A673 (cell line): ENCODE data around the gene GEN1. TPM values are rescaled to one million over a fixed set of nuclear protein-coding genes. Genes with fewer than 3 reads are reported as not detected.

Source experiments
- BruUV-seq: library from RNA; stranded (reverse); fragments of 400-500 nt; replicated peaks from 2 replicates; lab custom pipeline; 2021; lab: Mats Ljungman, UMichigan
- CTCF ChIA-PET: fragments of 300-600 bp; sonication (Branson Sonifier 250); formaldehyde crosslinking; loops from one replicate; lab custom pipeline; 2022; ENCODE audit warnings: antibody characterized with exemption; lab: Charles Lee
- POLR2A ChIA-PET: fragments of 300-600 bp; sonication (Branson Sonifier 250); formaldehyde crosslinking; loops from one replicate; lab custom pipeline; 2022; ENCODE audit warnings: antibody characterized with exemption; ENCODE audit not compliant: low non-redundant PET; lab: Charles Lee
- DNase-seq: peaks from one replicate; pipeline ENCODE4 v3.0.0-alpha.2; 2015; ENCODE audit warnings: low spot score
- H3K27ac ChIP-seq: fragments of 200-600 bp; sonication (generic); 2 replicates; pipeline ENCODE4 v1.5.1; 2016; ENCODE audit warnings: mixed run types, low read depth, mild to moderate bottlenecking, mixed read lengths, antibody characterized with exemption, low read length; ENCODE audit not compliant: poor library complexity, severe bottlenecking
- H3K27me3 ChIP-seq: fragments of 200-600 bp; sonication (generic); replicated peaks from 2 replicates; pipeline ENCODE4 v1.6.1; 2017; ENCODE audit warnings: mixed run types, low read depth, mild to moderate bottlenecking, mixed read lengths, antibody characterized with exemption, low read length; ENCODE audit not compliant: insufficient read depth, poor library complexity
- H3K36me3 ChIP-seq: fragments of 200-600 bp; sonication (generic); 2 replicates; pipeline ENCODE4 v1.6.1; 2016; ENCODE audit warnings: mixed run types, mild to moderate bottlenecking, mixed read lengths, antibody characterized with exemption, low read length; ENCODE audit not compliant: insufficient read depth, poor library complexity, severe bottlenecking
- H3K4me1 ChIP-seq: fragments of 200-600 bp; sonication (generic); 2 replicates; pipeline ENCODE4 v1.6.1; 2017; ENCODE audit warnings: mixed run types, mild to moderate bottlenecking, mixed read lengths, antibody characterized with exemption, low read length; ENCODE audit not compliant: insufficient read depth, poor library complexity, severe bottlenecking
- H3K4me3 ChIP-seq: fragments of 200-600 bp; sonication (generic); 2 replicates; pipeline ENCODE4 v1.5.1; 2016; ENCODE audit warnings: low read depth, mixed run types, mild to moderate bottlenecking, mixed read lengths, low read length; ENCODE audit not compliant: poor library complexity, severe bottlenecking
- H3K9me3 ChIP-seq: fragments of 200-600 bp; sonication (generic); 2 replicates; pipeline ENCODE4 v1.6.1; 2016; ENCODE audit warnings: mixed run types, low read depth, mild to moderate bottlenecking, mixed read lengths, antibody characterized with exemption, low read length; ENCODE audit not compliant: poor library complexity, severe bottlenecking
- EZH2 ChIP-seq: fragments of 200-600 bp; sonication (generic); IDR thresholded peaks from 2 replicates; pipeline ENCODE4 v1.6.1; 2017; ENCODE audit warnings: borderline replicate concordance, low read depth, mild to moderate bottlenecking, mixed read lengths, antibody characterized with exemption, low read length; ENCODE audit not compliant: poor library complexity, severe bottlenecking
- intact Hi-C: fragments of 100-400 bp; cut with micrococcal nuclease; formaldehyde crosslinking; loops from one replicate; pipeline ENCODE4 v1.10.0; 2022; ENCODE audit not compliant: unreplicated experiment
- total RNA-seq: library from RNA; stranded (reverse); gene quantifications from 2 replicates; pipeline ENCODE4 v1.2.3, GENCODE V29; 2021
- TF ChIP-seq, protein P1 (sequence below): fragments of 300-800, 200-600 bp; sonication (generic); conservative IDR thresholded peaks from 2 replicates; pipeline ENCODE4 v1.5.1; 2017; ENCODE audit warnings: low read depth, mild to moderate bottlenecking, antibody characterized with exemption, low read length, moderate library complexity, mixed read lengths

GEN1 gene
- total RNA-seq, 1 experiment from 2014 or later, result 33.6 TPM

DNA sequence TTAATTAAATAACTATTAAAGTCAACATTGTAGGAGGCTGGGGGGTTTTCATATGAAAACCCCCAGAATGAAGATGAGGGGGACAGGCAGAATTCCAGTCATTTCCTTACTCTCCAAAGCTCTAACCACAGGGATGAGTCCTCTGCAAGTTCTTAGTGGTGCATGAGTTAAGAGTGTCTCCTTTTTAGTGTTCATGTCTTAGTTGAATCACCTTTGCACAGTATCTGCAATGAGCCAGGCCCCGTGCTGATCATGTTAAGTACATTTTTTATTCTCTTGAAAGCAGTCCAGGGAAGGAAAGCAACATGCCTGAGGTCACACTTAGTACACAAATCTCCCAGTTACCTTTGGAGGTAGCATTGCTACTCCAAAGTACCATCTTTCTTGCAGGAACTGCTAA is 36.6 kb downstream of the GEN1 start:
- ChIA-PET CTCF (no interaction called here), POLR2A (no interaction called here)
- no peak overlapping the region for H3K4me3 ChIP-seq
- H3K36me3 ChIP-seq, result no peaks in the 10 kb centered on the region
- TF ChIP-seq, protein P1, sequence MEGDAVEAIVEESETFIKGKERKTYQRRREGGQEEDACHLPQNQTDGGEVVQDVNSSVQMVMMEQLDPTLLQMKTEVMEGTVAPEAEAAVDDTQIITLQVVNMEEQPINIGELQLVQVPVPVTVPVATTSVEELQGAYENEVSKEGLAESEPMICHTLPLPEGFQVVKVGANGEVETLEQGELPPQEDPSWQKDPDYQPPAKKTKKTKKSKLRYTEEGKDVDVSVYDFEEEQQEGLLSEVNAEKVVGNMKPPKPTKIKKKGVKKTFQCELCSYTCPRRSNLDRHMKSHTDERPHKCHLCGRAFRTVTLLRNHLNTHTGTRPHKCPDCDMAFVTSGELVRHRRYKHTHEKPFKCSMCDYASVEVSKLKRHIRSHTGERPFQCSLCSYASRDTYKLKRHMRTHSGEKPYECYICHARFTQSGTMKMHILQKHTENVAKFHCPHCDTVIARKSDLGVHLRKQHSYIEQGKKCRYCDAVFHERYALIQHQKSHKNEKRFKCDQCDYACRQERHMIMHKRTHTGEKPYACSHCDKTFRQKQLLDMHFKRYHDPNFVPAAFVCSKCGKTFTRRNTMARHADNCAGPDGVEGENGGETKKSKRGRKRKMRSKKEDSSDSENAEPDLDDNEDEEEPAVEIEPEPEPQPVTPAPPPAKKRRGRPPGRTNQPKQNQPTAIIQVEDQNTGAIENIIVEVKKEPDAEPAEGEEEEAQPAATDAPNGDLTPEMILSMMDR, result no peak
- TF ChIP-seq EZH2, result no peak
- no peak overlapping the region for H3K27ac ChIP-seq
- H3K9me3 ChIP-seq, result no peaks in the 10 kb centered on the region
- BruUV-seq, result no TSS peak
- no peaks in the 10 kb centered on the region for H3K27me3 ChIP-seq
- intact Hi-C loops, result no loop called here
- DNase-seq, result no peak
- H3K4me1 ChIP-seq, result no peaks in the 10 kb centered on the region

DNA sequence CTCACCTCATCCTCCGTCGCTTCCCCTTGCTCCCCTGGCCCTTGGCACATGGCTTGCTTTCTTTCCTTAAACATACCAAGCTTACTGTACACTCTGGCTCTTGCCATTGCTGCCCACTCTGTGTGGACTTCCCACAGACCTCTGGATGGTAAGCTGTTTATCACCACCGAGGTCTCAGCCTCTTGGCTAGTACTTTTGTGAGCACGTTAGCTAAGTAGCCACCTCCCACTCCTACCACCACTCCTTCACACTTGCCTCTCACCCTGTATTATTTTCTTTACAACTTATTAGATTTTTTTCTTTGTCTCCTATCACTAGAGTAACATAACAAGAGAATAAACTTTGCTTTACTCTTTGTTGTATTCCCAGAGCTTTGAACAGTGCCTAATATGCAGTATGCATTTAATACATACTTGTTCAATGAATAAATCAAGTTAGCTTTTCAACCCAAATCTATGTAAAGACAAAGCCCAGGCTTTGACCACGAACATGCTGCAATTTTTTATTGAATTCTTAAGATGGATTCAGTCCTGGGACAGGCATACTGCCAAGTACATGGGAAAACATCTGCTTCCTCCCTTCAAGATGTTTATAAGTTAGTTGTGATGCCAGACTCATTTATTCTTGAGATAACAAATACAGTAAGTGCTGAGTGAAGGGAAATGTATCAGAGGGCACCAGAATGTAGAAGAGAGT is 37.3 kb downstream of the GEN1 start:
- no peak overlapping the region for H3K27ac ChIP-seq
- DNase-seq, result no peak
- no peaks in the 10 kb centered on the region for H3K9me3 ChIP-seq
- H3K27me3 ChIP-seq, result no peaks in the 10 kb centered on the region
- H3K36me3 ChIP-seq, result no peaks in the 10 kb centered on the region
- TF ChIP-seq, protein P1, result no peak
- no peak for TF ChIP-seq EZH2
- BruUV-seq, result no TSS peak
- no peaks in the 10 kb centered on the region for H3K4me1 ChIP-seq
- H3K4me3 ChIP-seq, result no peak overlapping the region
- POLR2A ChIA-PET, result no interaction called here
- intact Hi-C loops, result no loop called here
- CTCF ChIA-PET, result interaction anchor here (0.6 kb wide), 1 partner anchor 37 kb away, joined by 4 read pairs; the partner anchor contains the start of genes GEN1 and SMC6

DNA sequence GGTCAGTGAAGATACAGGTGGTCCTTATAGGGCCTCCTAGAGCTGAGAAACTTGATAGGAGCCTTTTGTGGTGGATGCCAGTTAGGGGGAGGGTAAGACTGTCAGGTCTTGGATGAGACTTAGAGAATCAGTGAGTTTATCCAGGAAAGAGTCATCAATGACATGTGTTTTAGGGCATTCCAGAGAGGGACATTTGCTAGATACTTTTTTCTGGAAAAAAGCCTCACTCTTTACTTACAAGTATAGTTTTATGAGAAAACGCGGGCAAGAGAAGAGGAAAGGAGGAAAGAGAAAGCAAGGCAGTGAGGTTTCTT is 37.8 kb downstream of the GEN1 start:
- no peak for TF ChIP-seq EZH2
- TF ChIP-seq, protein P1, result no peak
- Histone ChIP-seq H3K27me3 (no peaks in the 10 kb centered on the region), H3K27ac (no peak overlapping the region), H3K9me3 (no peaks in the 10 kb centered on the region), H3K4me1 (no peaks in the 10 kb centered on the region), H3K4me3 (no peak overlapping the region), H3K36me3 (no peaks in the 10 kb centered on the region)
- ChIA-PET CTCF (no interaction called here), POLR2A (no interaction called here)
- DNase-seq, result no peak
- BruUV-seq, result no TSS peak
- intact Hi-C loops, result no loop called here
